Panc1 (cell line): ENCODE data around the gene NTM. TPM values are rescaled to one million over a fixed set of nuclear protein-coding genes. Genes with fewer than 3 reads are reported as not detected.

Source experiments
- ATAC-seq: fragments of 200-7000 bp; cut with Tn5 transposase; 2 replicates; pipeline ENCODE4 v1.9.1; 2020; ENCODE audit warnings: mild to moderate bottlenecking, moderate library complexity
- BruUV-seq: library from RNA; stranded (reverse); fragments of 400-500 nt; replicated peaks from 2 replicates; lab custom pipeline; 2021; lab: Mats Ljungman, UMichigan
- CTCF ChIA-PET: fragments of 300-600 bp; sonication (Branson Sonifier 250); formaldehyde crosslinking; loops from one replicate; lab custom pipeline; 2022; ENCODE audit warnings: antibody characterized with exemption; lab: Charles Lee
- POLR2A ChIA-PET: fragments of 300-600 bp; sonication (Branson Sonifier 250); formaldehyde crosslinking; loops from one replicate; lab custom pipeline; 2022; ENCODE audit warnings: antibody characterized with exemption; lab: Charles Lee
- DNase-seq: peaks from one replicate; pipeline ENCODE4 v3.0.0-alpha.2; 2010; ENCODE audit warnings: low read depth, low spot score
- H3K27ac ChIP-seq: 2 replicates; pipeline ENCODE4 v1.5.1; 2011; ENCODE audit warnings: mild to moderate bottlenecking, low read length, inconsistent platforms
- H3K27me3 ChIP-seq: fragments of 200-500 bp; sonication (Bioruptor generic); 2 replicates; pipeline ENCODE4 v1.6.0; 2014; ENCODE audit warnings: low read length, inconsistent platforms; ENCODE audit not compliant: control insufficient read depth, insufficient read depth
- H3K36me3 ChIP-seq: fragments of 200-500 bp; sonication (Bioruptor generic); 2 replicates; pipeline ENCODE4 v1.5.1; 2014; ENCODE audit warnings: inconsistent platforms, mild to moderate bottlenecking, low read length, moderate library complexity; ENCODE audit not compliant: control insufficient read depth, insufficient read depth
- H3K4me1 ChIP-seq: 2 replicates; pipeline ENCODE4 v1.5.1; 2011; ENCODE audit warnings: inconsistent platforms, mild to moderate bottlenecking, low read length, moderate library complexity; ENCODE audit not compliant: control insufficient read depth, insufficient read depth
- H3K4me3 ChIP-seq, 2 experiments: 2 replicates each; pipeline ENCODE4 v1.5.1; 2011 to 2012; ENCODE audit warnings: low read depth in 2 of 2, low read length in 2 of 2, mild to moderate bottlenecking in 2 of 2, inconsistent platforms in 1 of 2, moderate library complexity in 1 of 2
- H3K9me3 ChIP-seq: fragments of 200-500 bp; sonication (Bioruptor generic); 2 replicates; pipeline ENCODE4 v1.5.1; 2014; ENCODE audit warnings: low read depth, mild to moderate bottlenecking, inconsistent platforms, low read length, moderate library complexity; ENCODE audit not compliant: control insufficient read depth, insufficient read depth
- POLR2AphosphoS5 ChIP-seq: IDR thresholded peaks from 2 replicates; pipeline ENCODE4 v1.6.1; 2012; ENCODE audit warnings: mild to moderate bottlenecking, low read depth, low read length, moderate library complexity
- SIN3A ChIP-seq: IDR thresholded peaks from 2 replicates; pipeline ENCODE4 v1.6.1; 2012; ENCODE audit warnings: low read depth, mild to moderate bottlenecking, low read length, moderate library complexity, borderline replicate concordance; ENCODE audit not compliant: insufficient read depth
- TCF7L2 ChIP-seq: IDR thresholded peaks from 2 replicates; pipeline ENCODE4 v1.6.1; 2011; ENCODE audit warnings: mild to moderate bottlenecking, low read depth, low read length, inconsistent platforms
- in situ Hi-C: cut with HindIII; loops from 2 replicates; pipeline ENCODE4 v1.10.0; 2016; ENCODE audit warnings: low sequenced_read_pairs, low pct_unique_long_range_greater_than_20kb
- intact Hi-C: fragments of 100-400 bp; cut with micrococcal nuclease; formaldehyde crosslinking; loops from one replicate; pipeline ENCODE4 v1.10.0; 2022; ENCODE audit not compliant: unreplicated experiment
- total RNA-seq: library from RNA; stranded (reverse); gene quantifications from one replicate; pipeline ENCODE4 v1.2.1, GENCODE V29; 2021; ENCODE audit not compliant: unreplicated experiment
- TF ChIP-seq, protein P1 (sequence below): fragments of 450-650 bp; IDR thresholded peaks from 2 replicates; pipeline ENCODE4 v1.5.1; 2017; ENCODE audit warnings: mild to moderate bottlenecking
- TF ChIP-seq, protein P2 (sequence below), 2 experiments: IDR thresholded peaks; 2 replicates each; pipeline ENCODE4 v1.6.1; 2011 to 2012; ENCODE audit warnings: low read depth in 2 of 2, control low read depth in 1 of 2, low read length in 1 of 2, mild to moderate bottlenecking in 1 of 2, moderate library complexity in 1 of 2; ENCODE audit not compliant: insufficient read depth in 1 of 2

Gene NTM
- total RNA-seq, 1 experiment from 2014 or later = 0.10 TPM

DNA sequence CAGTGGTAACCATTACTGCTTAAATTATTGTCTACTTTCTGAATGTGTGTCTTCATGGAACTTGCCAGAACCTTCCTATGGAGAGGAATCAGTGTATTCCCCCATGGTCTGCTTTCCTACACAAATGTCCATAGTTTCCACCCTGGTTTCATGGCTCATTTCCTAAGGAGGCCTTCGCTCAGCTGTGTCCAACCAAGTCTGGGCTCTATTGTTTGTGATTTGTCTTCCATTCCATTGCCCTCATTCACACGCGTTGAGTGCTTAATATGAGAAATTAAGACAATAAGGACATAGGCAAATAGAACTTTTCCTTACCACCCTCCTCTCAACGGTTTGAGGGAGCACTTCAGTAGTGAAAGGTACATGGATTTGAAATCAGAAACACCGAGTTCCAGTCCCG is 510.6 kb downstream of the NTM start:
- H3K4me1 ChIP-seq = no peaks in the 10 kb centered on the region
- no peak overlapping the region for H3K27ac ChIP-seq
- no peak overlapping the region for H3K4me3 ChIP-seq
- H3K36me3 ChIP-seq = no peaks in the 10 kb centered on the region
- ChIA-PET CTCF (no interaction called here), POLR2A (no interaction called here)
- ATAC-seq (no peak), DNase-seq (no peak)
- intact Hi-C loops = no loop called here
- TF ChIP-seq, protein P1, sequence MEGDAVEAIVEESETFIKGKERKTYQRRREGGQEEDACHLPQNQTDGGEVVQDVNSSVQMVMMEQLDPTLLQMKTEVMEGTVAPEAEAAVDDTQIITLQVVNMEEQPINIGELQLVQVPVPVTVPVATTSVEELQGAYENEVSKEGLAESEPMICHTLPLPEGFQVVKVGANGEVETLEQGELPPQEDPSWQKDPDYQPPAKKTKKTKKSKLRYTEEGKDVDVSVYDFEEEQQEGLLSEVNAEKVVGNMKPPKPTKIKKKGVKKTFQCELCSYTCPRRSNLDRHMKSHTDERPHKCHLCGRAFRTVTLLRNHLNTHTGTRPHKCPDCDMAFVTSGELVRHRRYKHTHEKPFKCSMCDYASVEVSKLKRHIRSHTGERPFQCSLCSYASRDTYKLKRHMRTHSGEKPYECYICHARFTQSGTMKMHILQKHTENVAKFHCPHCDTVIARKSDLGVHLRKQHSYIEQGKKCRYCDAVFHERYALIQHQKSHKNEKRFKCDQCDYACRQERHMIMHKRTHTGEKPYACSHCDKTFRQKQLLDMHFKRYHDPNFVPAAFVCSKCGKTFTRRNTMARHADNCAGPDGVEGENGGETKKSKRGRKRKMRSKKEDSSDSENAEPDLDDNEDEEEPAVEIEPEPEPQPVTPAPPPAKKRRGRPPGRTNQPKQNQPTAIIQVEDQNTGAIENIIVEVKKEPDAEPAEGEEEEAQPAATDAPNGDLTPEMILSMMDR = no peak
- TF ChIP-seq SIN3A (no peak), POLR2AphosphoS5 (no peak), TCF7L2 (no peak)
- TF ChIP-seq, protein P2, sequence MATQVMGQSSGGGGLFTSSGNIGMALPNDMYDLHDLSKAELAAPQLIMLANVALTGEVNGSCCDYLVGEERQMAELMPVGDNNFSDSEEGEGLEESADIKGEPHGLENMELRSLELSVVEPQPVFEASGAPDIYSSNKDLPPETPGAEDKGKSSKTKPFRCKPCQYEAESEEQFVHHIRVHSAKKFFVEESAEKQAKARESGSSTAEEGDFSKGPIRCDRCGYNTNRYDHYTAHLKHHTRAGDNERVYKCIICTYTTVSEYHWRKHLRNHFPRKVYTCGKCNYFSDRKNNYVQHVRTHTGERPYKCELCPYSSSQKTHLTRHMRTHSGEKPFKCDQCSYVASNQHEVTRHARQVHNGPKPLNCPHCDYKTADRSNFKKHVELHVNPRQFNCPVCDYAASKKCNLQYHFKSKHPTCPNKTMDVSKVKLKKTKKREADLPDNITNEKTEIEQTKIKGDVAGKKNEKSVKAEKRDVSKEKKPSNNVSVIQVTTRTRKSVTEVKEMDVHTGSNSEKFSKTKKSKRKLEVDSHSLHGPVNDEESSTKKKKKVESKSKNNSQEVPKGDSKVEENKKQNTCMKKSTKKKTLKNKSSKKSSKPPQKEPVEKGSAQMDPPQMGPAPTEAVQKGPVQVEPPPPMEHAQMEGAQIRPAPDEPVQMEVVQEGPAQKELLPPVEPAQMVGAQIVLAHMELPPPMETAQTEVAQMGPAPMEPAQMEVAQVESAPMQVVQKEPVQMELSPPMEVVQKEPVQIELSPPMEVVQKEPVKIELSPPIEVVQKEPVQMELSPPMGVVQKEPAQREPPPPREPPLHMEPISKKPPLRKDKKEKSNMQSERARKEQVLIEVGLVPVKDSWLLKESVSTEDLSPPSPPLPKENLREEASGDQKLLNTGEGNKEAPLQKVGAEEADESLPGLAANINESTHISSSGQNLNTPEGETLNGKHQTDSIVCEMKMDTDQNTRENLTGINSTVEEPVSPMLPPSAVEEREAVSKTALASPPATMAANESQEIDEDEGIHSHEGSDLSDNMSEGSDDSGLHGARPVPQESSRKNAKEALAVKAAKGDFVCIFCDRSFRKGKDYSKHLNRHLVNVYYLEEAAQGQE (IDR thresholded peaks at IDR 0.05; ENCODE audit: insufficient read depth in 1 of 2, low read depth in 2 of 2, low read length in 1 of 2) = no peak
- no TSS peak for BruUV-seq
- H3K27me3 ChIP-seq = no peaks in the 10 kb centered on the region
- in situ Hi-C loops = no loop called here
- no peaks in the 10 kb centered on the region for H3K9me3 ChIP-seq

DNA sequence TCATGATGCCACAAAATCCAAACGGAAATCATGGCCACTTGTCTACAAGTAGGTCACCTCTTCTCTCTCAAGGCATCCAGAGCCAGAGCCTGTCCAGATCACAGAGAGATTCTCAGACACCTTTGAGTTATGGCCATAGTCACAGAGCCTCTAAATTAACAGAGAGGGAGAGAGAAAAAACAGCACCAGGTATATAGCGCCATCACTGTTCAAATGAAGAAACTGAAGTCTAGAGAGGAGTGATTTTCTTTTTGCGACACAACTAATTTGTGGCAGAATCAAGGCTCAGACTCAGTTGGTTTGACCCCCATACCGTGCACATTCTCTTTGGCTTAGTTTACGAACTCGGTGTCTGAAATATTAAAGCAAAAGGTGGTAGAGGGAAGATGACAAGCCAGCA is 512.9 kb downstream of the NTM start:
- ATAC-seq (no peak), DNase-seq (no peak)
- no peaks in the 10 kb centered on the region for H3K27me3 ChIP-seq
- H3K4me1 ChIP-seq = no peaks in the 10 kb centered on the region
- no peaks in the 10 kb centered on the region for H3K36me3 ChIP-seq
- H3K4me3 ChIP-seq = no peak overlapping the region
- H3K9me3 ChIP-seq = no peaks in the 10 kb centered on the region
- CTCF ChIA-PET = no interaction called here
- POLR2A ChIA-PET = no interaction called here
- intact Hi-C loops (no loop called here), in situ Hi-C loops (no loop called here)
- TF ChIP-seq TCF7L2 (no peak), SIN3A (no peak), POLR2AphosphoS5 (no peak)
- TF ChIP-seq, protein P1 = no peak
- TF ChIP-seq, protein P2 (IDR thresholded peaks at IDR 0.05; ENCODE audit: insufficient read depth in 1 of 2, low read depth in 2 of 2, low read length in 1 of 2) = no peak
- H3K27ac ChIP-seq = no peak overlapping the region
- no TSS peak for BruUV-seq
